Loucy (cell line): ENCODE data around the gene NAGLU.

Experiments
- H2AFZ ChIP-seq: fragments of 200-600 bp; sonication (generic); 2 replicates; pipeline ENCODE4 v1.6.0; 2016; ENCODE audit warnings: antibody characterized with exemption, mild to moderate bottlenecking, low read length, moderate library complexity
- H3F3A ChIP-seq: fragments of 200-600 bp; 2 replicates; pipeline ENCODE4 v1.6.0; 2016; ENCODE audit warnings: antibody characterized with exemption, low read depth, mild to moderate bottlenecking
- H3K27me3 ChIP-seq: fragments of 200-600 bp; sonication (generic); 2 replicates; pipeline ENCODE4 v1.6.1; 2014; ENCODE audit warnings: low read length, mild to moderate bottlenecking; ENCODE audit not compliant: insufficient read depth, poor library complexity, severe bottlenecking
- H3K36me3 ChIP-seq: fragments of 200-600 bp; sonication (generic); 2 replicates; pipeline ENCODE4 v1.6.1; 2016; ENCODE audit warnings: low read length; ENCODE audit not compliant: insufficient read depth
- H3K4me1 ChIP-seq: fragments of 200-600 bp; sonication (generic); 2 replicates; pipeline ENCODE4 v1.5.1; 2014; ENCODE audit warnings: low read length, mild to moderate bottlenecking; ENCODE audit not compliant: insufficient read depth, poor library complexity, severe bottlenecking
- H3K4me2 ChIP-seq: fragments of 200-600 bp; sonication (generic); 2 replicates; pipeline ENCODE4 v1.6.0; 2014; ENCODE audit warnings: antibody characterized with exemption, low read length, low read depth, mild to moderate bottlenecking; ENCODE audit not compliant: poor library complexity, severe bottlenecking
- H3K4me3 ChIP-seq: fragments of 200-600 bp; sonication (generic); 2 replicates; pipeline ENCODE4 v1.5.1; 2014; ENCODE audit warnings: low read length, mild to moderate bottlenecking, mixed read lengths; ENCODE audit not compliant: poor library complexity, severe bottlenecking
- H3K79me2 ChIP-seq: fragments of 200-600 bp; sonication (generic); 2 replicates; pipeline ENCODE4 v1.6.1; 2014; ENCODE audit warnings: low read length; ENCODE audit not compliant: insufficient read depth
- H3K9ac ChIP-seq: fragments of 200-600 bp; sonication (generic); 2 replicates; pipeline ENCODE4 v1.6.0; 2014; ENCODE audit warnings: mild to moderate bottlenecking, low read depth, low read length, moderate library complexity; ENCODE audit not compliant: poor library complexity, severe bottlenecking
- H3K9me2 ChIP-seq: fragments of 200-600 bp; sonication (generic); replicated peaks from 2 replicates; pipeline ENCODE4 v1.6.1; 2016; ENCODE audit warnings: low read depth, low read length, mixed read lengths
- H3K9me3 ChIP-seq: fragments of 200-600 bp; sonication (generic); 2 replicates; pipeline ENCODE4 v1.6.1; 2014; ENCODE audit warnings: mild to moderate bottlenecking, antibody characterized with exemption, low read length, low read depth; ENCODE audit not compliant: insufficient read depth
- H4K20me1 ChIP-seq: fragments of 200-600 bp; sonication (generic); 2 replicates; pipeline ENCODE4 v1.6.0; 2014; ENCODE audit warnings: antibody characterized with exemption, low read length, mild to moderate bottlenecking; ENCODE audit not compliant: insufficient read depth, poor library complexity, severe bottlenecking
- EZH2phosphoT487 ChIP-seq: fragments of 200-600 bp; IDR thresholded peaks from 2 replicates; pipeline ENCODE4 v1.6.1; 2018; ENCODE audit warnings: antibody characterized with exemption, mild to moderate bottlenecking, moderate library complexity, borderline replicate concordance
- TF ChIP-seq, protein P1 (sequence below): fragments of 200-600 bp; sonication (generic); conservative IDR thresholded peaks from 2 replicates; pipeline ENCODE4 v1.5.1; 2014; ENCODE audit warnings: mild to moderate bottlenecking, antibody characterized with exemption, low read length

NAGLU gene

DNA sequence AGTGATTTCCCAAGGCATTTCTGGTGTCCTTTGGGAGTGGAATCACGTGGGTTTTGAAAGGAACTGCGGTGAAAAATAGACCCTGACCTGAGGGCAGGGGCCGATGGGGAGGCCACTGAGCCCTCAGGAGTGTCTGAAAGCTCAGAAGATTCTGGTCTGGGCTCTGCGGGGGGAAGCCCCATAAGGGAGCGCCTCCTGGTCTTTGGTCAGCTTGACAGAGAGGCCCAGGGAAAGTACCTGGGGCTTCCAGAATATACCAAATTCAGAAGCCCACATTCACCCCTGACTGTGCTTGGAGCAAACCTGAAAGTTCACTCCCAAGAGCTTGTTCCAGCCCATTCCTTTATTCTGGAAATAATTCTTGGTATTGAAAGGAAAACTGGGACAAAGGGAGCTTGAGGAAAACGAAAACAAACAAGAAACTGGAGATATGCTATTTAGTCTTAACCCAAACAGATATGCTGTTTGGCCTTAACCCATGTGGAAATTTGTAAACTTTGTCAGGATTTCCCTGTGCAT lies 23.2 kb upstream of the NAGLU start:
- Histone ChIP-seq H2AFZ (no peak overlapping the region), H3K36me3 (no peaks in the 10 kb centered on the region), H3K9me3 (no peaks in the 10 kb centered on the region), H3K4me1 (peaks cover 26% of the 10 kb centered on the region), H3K27me3 (no peaks in the 10 kb centered on the region), H3K9ac (no peak overlapping the region), H4K20me1 (no peaks in the 10 kb centered on the region), H3F3A (no peaks in the 10 kb centered on the region), H3K4me2 (no peak overlapping the region), H3K79me2 (no peaks in the 10 kb centered on the region), H3K4me3 (no peak overlapping the region), H3K9me2 (no peaks in the 10 kb centered on the region)
- TF ChIP-seq, protein P1, sequence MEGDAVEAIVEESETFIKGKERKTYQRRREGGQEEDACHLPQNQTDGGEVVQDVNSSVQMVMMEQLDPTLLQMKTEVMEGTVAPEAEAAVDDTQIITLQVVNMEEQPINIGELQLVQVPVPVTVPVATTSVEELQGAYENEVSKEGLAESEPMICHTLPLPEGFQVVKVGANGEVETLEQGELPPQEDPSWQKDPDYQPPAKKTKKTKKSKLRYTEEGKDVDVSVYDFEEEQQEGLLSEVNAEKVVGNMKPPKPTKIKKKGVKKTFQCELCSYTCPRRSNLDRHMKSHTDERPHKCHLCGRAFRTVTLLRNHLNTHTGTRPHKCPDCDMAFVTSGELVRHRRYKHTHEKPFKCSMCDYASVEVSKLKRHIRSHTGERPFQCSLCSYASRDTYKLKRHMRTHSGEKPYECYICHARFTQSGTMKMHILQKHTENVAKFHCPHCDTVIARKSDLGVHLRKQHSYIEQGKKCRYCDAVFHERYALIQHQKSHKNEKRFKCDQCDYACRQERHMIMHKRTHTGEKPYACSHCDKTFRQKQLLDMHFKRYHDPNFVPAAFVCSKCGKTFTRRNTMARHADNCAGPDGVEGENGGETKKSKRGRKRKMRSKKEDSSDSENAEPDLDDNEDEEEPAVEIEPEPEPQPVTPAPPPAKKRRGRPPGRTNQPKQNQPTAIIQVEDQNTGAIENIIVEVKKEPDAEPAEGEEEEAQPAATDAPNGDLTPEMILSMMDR = no peak
- TF ChIP-seq EZH2phosphoT487 = no peak

GRCh38 chr17:42513686-42514085 lies 22.4 kb upstream of the NAGLU start:
- no peaks in the 10 kb centered on the region for H3K79me2 ChIP-seq
- no peaks in the 10 kb centered on the region for H3K9me2 ChIP-seq
- H3F3A ChIP-seq = no peaks in the 10 kb centered on the region
- H3K4me2 ChIP-seq = no peak overlapping the region
- H3K9me3 ChIP-seq = no peaks in the 10 kb centered on the region
- H3K4me1 ChIP-seq = peaks cover 30% of the 10 kb centered on the region
- H3K9ac ChIP-seq = no peak overlapping the region
- no peak overlapping the region for H2AFZ ChIP-seq
- no peaks in the 10 kb centered on the region for H4K20me1 ChIP-seq
- no peaks in the 10 kb centered on the region for H3K36me3 ChIP-seq
- TF ChIP-seq, protein P1 = no peak
- no peak for TF ChIP-seq EZH2phosphoT487
- H3K27me3 ChIP-seq = no peaks in the 10 kb centered on the region
- no peak overlapping the region for H3K4me3 ChIP-seq

DNA sequence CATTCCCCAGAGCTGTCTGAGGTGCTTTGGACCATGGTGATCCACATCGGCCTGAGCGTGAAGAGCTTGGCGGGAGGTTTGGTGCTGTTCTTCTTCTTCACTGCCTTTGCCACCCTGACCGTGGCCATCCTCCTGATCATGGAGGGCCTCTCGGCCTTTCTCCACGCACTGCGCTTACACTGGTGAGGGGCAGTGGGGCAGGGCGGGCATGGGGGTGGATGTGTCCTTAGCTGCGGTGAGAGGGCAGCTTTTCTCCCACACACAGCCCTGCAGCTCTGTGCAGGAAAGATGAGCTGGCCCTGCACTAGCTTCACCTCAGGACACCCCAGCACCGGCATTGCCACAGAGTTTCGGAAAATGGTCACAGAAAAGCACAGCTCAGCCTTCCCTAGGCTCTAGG lies 21.8 kb upstream of the NAGLU start:
- no peaks in the 10 kb centered on the region for H3K79me2 ChIP-seq
- H3K4me2 ChIP-seq = no peak overlapping the region
- H3K4me3 ChIP-seq = no peak overlapping the region
- no peaks in the 10 kb centered on the region for H3F3A ChIP-seq
- no peaks in the 10 kb centered on the region for H4K20me1 ChIP-seq
- no peaks in the 10 kb centered on the region for H3K36me3 ChIP-seq
- peaks cover 29% of the 10 kb centered on the region for H3K4me1 ChIP-seq
- no peaks in the 10 kb centered on the region for H3K27me3 ChIP-seq
- no peak overlapping the region for H2AFZ ChIP-seq
- no peaks in the 10 kb centered on the region for H3K9me3 ChIP-seq
- H3K9me2 ChIP-seq = no peaks in the 10 kb centered on the region
- H3K9ac ChIP-seq = no peak overlapping the region
- TF ChIP-seq EZH2phosphoT487 = no peak
- TF ChIP-seq, protein P1 = no peak
